ENCODE results near the gene HPS1. TPM values are rescaled to one million over a fixed set of nuclear protein-coding genes. Genes with fewer than 3 reads are reported as not detected.

Gene HPS1
- total RNA-seq, 1 donor from 2014 or later, result 86.3 TPM

DNA sequence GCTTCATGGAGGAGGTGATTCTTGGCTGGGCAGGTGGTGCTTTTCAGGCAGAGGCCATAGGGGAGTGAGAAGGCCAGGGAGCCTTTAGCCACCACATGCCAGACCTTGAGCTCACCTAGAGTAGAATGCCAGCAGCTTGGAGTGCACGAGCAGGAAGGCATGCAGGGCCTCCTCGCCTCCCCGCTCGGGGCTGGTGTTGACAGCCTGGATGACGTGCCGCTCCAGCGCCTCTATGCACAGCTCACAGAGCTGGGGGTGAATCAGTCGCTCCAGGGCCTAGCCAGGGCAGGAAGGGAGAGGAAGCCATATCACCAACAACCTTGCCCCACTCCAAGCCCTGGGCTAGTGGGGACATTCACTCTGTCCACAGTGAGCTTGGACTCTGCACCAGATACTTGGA is 15.7 kb downstream of the HPS1 start:
- Histone ChIP-seq H3K27me3 (ENCODE audit: low read depth) (no peaks in the 10 kb centered on the region), H3K4me1 (no peaks in the 10 kb centered on the region), H3K4me3 (no peak overlapping the region), H3K27ac (no peak overlapping the region), H3K36me3 (peaks cover 98% of the 10 kb centered on the region), H3K9me3 (no peaks in the 10 kb centered on the region)
- DNase-seq (no peak), ATAC-seq (no peak)
- intact Hi-C loops (cut with DNase I), result no loop called here
- TF ChIP-seq, protein P1, sequence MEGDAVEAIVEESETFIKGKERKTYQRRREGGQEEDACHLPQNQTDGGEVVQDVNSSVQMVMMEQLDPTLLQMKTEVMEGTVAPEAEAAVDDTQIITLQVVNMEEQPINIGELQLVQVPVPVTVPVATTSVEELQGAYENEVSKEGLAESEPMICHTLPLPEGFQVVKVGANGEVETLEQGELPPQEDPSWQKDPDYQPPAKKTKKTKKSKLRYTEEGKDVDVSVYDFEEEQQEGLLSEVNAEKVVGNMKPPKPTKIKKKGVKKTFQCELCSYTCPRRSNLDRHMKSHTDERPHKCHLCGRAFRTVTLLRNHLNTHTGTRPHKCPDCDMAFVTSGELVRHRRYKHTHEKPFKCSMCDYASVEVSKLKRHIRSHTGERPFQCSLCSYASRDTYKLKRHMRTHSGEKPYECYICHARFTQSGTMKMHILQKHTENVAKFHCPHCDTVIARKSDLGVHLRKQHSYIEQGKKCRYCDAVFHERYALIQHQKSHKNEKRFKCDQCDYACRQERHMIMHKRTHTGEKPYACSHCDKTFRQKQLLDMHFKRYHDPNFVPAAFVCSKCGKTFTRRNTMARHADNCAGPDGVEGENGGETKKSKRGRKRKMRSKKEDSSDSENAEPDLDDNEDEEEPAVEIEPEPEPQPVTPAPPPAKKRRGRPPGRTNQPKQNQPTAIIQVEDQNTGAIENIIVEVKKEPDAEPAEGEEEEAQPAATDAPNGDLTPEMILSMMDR (IDR thresholded peaks at IDR 0.05), result no peak

DNA sequence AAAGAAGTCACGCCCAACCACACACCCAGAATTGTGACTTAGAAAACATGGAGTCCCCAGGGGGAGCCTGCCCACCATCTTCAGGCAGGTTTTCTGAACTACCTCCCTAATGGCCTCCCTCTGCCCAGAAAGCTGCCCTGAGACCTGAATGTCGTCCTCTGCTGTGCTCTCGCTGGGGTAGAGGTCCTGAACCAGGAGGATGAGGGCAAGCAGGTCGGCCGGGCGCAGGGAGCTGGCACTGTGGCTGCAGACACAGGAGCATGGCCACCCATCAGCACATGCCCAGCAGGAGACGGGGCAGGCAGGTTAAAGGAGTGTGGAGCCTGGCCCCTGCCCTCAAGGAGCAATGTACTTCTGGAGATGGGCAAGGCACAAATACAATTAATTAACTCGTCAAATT is 16.3 kb downstream of the HPS1 start:
- Histone ChIP-seq H3K9me3 (no peaks in the 10 kb centered on the region), H3K4me1 (no peaks in the 10 kb centered on the region), H3K4me3 (no peak overlapping the region), H3K27ac (no peak overlapping the region), H3K36me3 (peaks cover 98% of the 10 kb centered on the region), H3K27me3 (ENCODE audit: low read depth) (no peaks in the 10 kb centered on the region)
- TF ChIP-seq, protein P1 (IDR thresholded peaks at IDR 0.05), result no peak
- ATAC-seq (no peak), DNase-seq (no peak)
- intact Hi-C loops (cut with DNase I), result no loop called here

DNA sequence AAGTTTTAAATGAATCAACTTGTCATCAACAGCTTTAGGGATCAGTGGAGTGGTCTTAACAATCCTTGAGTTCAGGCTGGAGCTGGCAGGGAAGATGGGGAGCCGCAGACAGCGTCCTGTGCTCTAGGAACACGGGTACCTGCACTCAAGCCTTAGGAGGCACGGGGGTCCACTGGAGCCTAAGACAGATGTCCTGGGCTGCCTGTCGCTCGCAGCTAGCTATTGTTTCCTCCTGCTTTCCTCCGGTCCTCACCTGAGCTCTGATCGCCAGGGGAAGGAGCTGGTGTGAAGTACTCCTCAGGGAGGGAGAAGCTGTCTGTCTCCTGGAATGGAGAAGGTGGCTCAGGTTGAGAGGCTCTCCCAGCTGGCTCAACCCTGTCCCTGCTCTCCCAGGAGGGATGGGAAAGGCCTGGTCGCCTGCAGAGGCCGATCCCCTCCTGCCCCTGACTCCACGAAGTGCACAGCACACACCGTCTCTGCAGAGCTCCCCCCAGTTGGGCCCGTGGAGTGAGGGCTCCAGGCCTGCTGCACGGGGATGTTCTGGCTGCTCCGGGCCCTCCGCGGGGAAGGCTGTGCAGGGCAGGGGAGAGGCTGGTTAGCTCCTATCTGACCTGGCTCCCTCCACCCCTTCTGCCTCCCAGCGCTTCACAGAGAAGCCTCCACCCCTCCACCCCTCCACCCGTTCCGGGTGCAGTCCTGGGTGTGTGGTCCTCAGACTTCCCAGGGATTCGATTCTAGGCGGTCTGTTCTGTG is 17.2 kb downstream of the HPS1 start:
- H3K4me3 ChIP-seq, result no peak overlapping the region
- H3K9me3 ChIP-seq, result no peaks in the 10 kb centered on the region
- no peak for ATAC-seq
- no peaks in the 10 kb centered on the region for H3K4me1 ChIP-seq
- no peaks in the 10 kb centered on the region for H3K27me3 ChIP-seq (ENCODE audit: low read depth)
- TF ChIP-seq, protein P1 (IDR thresholded peaks at IDR 0.05), result no peak
- intact Hi-C loops (cut with DNase I), result no loop called here
- no peak for DNase-seq
- no peak overlapping the region for H3K27ac ChIP-seq
- H3K36me3 ChIP-seq, result peaks cover 98% of the 10 kb centered on the region

DNA sequence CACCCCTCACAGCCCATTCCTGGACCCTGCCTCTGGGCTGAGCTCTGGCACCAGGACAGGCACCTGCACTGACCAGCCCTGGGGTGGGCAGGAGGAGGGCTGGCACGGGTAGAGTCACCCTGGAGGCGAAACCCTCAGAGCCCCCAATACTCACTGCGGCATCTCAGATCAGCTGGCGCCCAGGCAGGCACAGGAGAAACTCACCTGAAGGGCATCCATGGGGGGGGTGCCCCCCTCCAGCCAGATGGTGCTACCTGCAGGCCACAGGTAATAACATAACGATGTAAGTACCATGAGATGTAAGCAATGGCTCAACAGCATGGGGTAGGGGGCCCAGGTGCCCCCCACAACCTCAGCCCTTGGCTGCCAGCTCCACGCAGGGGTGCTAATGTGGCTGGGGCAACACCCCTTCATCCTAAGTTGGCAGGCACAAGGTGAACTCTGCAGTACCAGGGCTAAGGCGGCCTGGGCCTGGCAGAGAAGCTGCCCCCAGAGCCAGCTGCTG is 19.7 kb downstream of the HPS1 start:
- intact Hi-C loops (cut with DNase I), result no loop called here
- ATAC-seq, result no peak
- peaks cover 96% of the 10 kb centered on the region for H3K36me3 ChIP-seq
- no peak overlapping the region for H3K4me3 ChIP-seq
- DNase-seq, result no peak
- no peaks in the 10 kb centered on the region for H3K4me1 ChIP-seq
- TF ChIP-seq, protein P1 (IDR thresholded peaks at IDR 0.05), result no peak
- H3K9me3 ChIP-seq, result no peaks in the 10 kb centered on the region
- no peak overlapping the region for H3K27ac ChIP-seq
- no peaks in the 10 kb centered on the region for H3K27me3 ChIP-seq (ENCODE audit: low read depth)

DNA sequence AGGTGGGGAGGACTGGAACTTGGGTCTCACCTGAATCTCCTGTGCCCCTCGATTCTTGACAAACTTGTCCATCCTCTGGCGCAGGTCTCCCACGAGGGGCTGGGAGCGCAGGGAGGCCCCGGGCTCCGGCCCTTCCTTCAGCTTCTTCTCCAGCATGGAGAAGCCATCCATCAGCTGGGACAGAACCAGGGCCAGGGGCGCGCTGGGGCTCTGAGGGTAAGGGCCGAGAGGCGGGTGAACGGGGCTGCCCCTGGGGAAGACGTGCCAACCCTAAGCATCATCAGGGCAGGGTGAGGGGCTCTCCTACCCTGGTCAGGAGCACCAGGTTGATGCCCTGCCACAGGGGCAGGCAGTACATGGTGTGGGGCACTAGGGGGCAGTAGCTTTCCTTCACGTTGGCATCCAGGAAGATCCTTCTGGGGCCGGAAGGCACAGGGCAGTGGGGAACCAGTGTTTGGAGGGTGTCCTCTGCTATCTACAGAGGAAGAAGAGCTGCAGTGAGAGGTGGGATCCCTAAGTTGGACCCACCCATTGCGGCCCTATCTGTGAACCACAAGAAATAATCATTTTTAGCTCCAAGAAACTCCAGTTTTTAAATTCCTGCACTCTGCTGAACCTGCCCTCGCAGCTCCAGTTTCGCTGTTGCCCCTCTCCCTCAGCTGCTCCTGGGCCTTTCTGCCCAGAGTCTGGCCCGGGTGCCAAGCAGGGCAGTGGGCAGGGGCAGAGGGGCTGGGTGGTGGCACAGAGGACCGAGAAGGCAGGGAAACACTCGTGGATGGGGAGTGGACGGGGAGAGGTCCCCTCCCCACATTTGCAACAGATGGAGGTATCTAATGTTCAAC is 21.0 kb downstream of the HPS1 start:
- DNase-seq, result no peak

More for the DNA sequence above, 21.0 kb downstream of the HPS1 start:
- Histone ChIP-seq H3K27ac (no peak overlapping the region), H3K36me3 (peaks cover 93% of the 10 kb centered on the region), H3K9me3 (no peaks in the 10 kb centered on the region), H3K4me1 (no peaks in the 10 kb centered on the region), H3K4me3 (no peak overlapping the region), H3K27me3 (ENCODE audit: low read depth) (no peaks in the 10 kb centered on the region)
- intact Hi-C loops (cut with DNase I), result no loop called here
- ATAC-seq, result peak; percentile 68 to 70
- TF ChIP-seq, protein P1 (IDR thresholded peaks at IDR 0.05), result peak; percentile 78
